ENCODE data around the gene DYNC1LI2. TPM values are rescaled to one million over a fixed set of nuclear protein-coding genes. Genes with fewer than 3 reads are reported as not detected.
A peak's percentile ranks its signal among the peaks of the same experiment; 100 is the strongest.

DYNC1LI2 gene
- total and polyA plus RNA-seq, 9 of the 15 experiments (the other 6 are each of a cell fraction or from before 2014, with no cell fraction given): 5.1 to 48.9 (median 38.2) TPM

DNA sequence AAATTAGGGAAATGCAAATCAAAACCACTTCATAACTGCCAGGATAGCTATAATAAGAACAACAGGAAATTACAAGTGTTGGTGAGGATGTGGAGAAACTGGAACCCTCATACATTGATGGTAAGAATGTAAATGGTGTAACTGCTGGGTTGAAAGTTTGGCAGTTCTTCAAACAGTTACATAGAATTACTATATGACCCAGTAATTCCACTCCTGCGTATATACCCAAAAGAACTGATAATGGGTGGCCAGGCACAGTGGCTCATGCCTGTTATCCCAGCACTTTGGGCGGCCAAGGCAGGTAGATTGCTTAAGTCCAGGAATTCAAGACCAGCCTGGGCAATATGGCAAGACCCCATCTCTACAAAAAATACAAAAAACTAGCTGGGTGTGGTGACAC, 50.4 kb downstream of the DYNC1LI2 start:
- BruUV-seq (replicated peaks): no TSS peak
- TF ChIP-seq CTCF (IDR thresholded peaks at IDR 0.05 in 2 of 3, conservative IDR thresholded peaks at IDR 0.05 in 1 of 3; ENCODE audit: insufficient read depth in 2 of 3, low read depth in 1 of 3, low read length in 3 of 3) (no peak), EWSR1 (IDR thresholded peaks at IDR 0.05; ENCODE audit: borderline replicate concordance, low read depth, partially characterized antibody) (no peak)
- DNase-seq (ENCODE audit: extremely low read depth in 1 of 4, low spot score in 3 of 4) (no peak), FAIRE-seq (no peak), ATAC-seq (no peak)
- Histone ChIP-seq H3K79me2 (ENCODE audit: control insufficient read depth, insufficient read depth, low read length) (peaks cover 3% of the 10 kb centered on the region), H3K9me3 (replicated peaks; ENCODE audit: control insufficient read depth, insufficient read depth, low read depth, low read length) (no peaks in the 10 kb centered on the region), H3K4me2 (ENCODE audit: insufficient read depth, low read length) (no peak overlapping the region), H3K9ac (ENCODE audit: insufficient read depth in 1 of 2, low read depth in 2 of 2, low read length in 2 of 2) (no peak overlapping the region), H3K36me3 (ENCODE audit: control insufficient read depth, insufficient read depth, low read length) (no peaks in the 10 kb centered on the region), H3K4me1 (replicated peaks in 1 of 2; ENCODE audit: control insufficient read depth in 2 of 2, insufficient read depth in 2 of 2, low read length in 2 of 2) (peaks cover 5 to 9% of the 10 kb centered on the region in 2 experiments; a peak in 4 of 5 replicates), H3K9me1 (ENCODE audit: control insufficient read depth, insufficient read depth, low read length) (no peaks in the 10 kb centered on the region), H2AFZ (ENCODE audit: low read depth, low read length) (no peak overlapping the region), H4K20me1 (replicated peaks; ENCODE audit: control insufficient read depth, insufficient read depth, low read length) (no peaks in the 10 kb centered on the region), H3K4me3 (no peak overlapping the region), H3K27ac (ENCODE audit: extremely low read depth, low read depth, low read length) (no peak overlapping the region), H3K27me3 (ENCODE audit: control insufficient read depth in 2 of 2, insufficient read depth in 2 of 2, low read length in 2 of 2) (no peaks in the 10 kb centered on the region)
- in situ Hi-C loops (cut with MboI): no loop called here
- intact Hi-C loops (cut with micrococcal nuclease): no loop called here
- 71% methylated on average over 2 of the region's 2 CpGs for WGBS (ENCODE audit: insufficient coverage, low coverage, missing lambda C conversion rate)
- CTCF ChIA-PET (ENCODE audit: low intra/inter-chr PET ratio): no interaction called here
- POLR2A ChIA-PET: interaction anchor here (1.2 kb wide), 1 partner anchor 33 kb away, joined by 3 read pairs; no protein-coding TSS in a partner anchor

DNA sequence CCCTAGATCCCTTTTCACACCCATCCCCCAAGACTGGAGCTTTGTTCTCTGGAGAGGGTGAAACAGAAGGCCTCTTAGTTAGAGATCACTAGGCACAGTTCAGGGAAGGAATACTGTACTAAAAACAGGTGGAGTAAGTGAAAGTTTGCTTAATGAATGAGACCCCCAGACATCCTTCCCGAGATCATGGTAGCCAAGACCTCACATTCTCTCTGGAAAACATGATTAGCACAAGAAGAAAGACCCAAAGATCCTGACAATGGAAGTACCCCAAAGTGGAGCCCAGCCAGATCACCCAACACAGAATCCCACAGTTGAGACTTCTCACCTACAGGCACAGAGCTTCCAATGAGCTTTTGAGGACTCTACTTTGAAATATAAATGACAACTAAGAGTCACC, 51.5 kb downstream of the DYNC1LI2 start:
- in situ Hi-C loops (cut with MboI): no loop called here
- BruUV-seq (replicated peaks): no TSS peak
- FAIRE-seq: no peak

More for the DNA sequence above, 51.5 kb downstream of the DYNC1LI2 start:
- Histone ChIP-seq H2AFZ (ENCODE audit: low read depth, low read length) (no peak overlapping the region), H3K79me2 (ENCODE audit: control insufficient read depth, insufficient read depth, low read length) (peaks cover 14% of the 10 kb centered on the region), H3K9me1 (ENCODE audit: control insufficient read depth, insufficient read depth, low read length) (no peaks in the 10 kb centered on the region), H3K27me3 (ENCODE audit: control insufficient read depth in 2 of 2, insufficient read depth in 2 of 2, low read length in 2 of 2) (no peaks in the 10 kb centered on the region), H3K27ac (ENCODE audit: extremely low read depth, low read depth, low read length) (no peak overlapping the region), H3K4me1 (replicated peaks in 1 of 2; ENCODE audit: control insufficient read depth in 2 of 2, insufficient read depth in 2 of 2, low read length in 2 of 2) (peaks cover 16 to 20% of the 10 kb centered on the region in 2 experiments), H3K4me2 (ENCODE audit: insufficient read depth, low read length) (no peak overlapping the region), H3K36me3 (ENCODE audit: control insufficient read depth, insufficient read depth, low read length) (no peaks in the 10 kb centered on the region), H3K9me3 (replicated peaks; ENCODE audit: control insufficient read depth, insufficient read depth, low read depth, low read length) (no peaks in the 10 kb centered on the region), H3K4me3 (no peak overlapping the region), H3K9ac (ENCODE audit: insufficient read depth in 1 of 2, low read depth in 2 of 2, low read length in 2 of 2) (no peak overlapping the region), H4K20me1 (replicated peaks; ENCODE audit: control insufficient read depth, insufficient read depth, low read length) (peaks cover 6% of the 10 kb centered on the region; the same call in 1 of the 2 replicates)
- 10% methylated on average over 1 of the region's 1 CpG for WGBS (ENCODE audit: insufficient coverage, low coverage, missing lambda C conversion rate)
- no peak for DNase-seq (ENCODE audit: extremely low read depth in 1 of 4, low spot score in 3 of 4)
- ATAC-seq: no peak
- intact Hi-C loops (cut with micrococcal nuclease): loop anchor here (5.0 kb wide), 1 partner anchor 83 kb away; no protein-coding TSS in a partner anchor
- ChIA-PET POLR2A (interaction anchor here (0.6 kb wide), 2 partner anchors 126 to 167 kb away, joined by 3 read pairs; no protein-coding TSS in a partner anchor), CTCF (ENCODE audit: low intra/inter-chr PET ratio) (no interaction called here)
- TF ChIP-seq HSF4 (CRISPR knock-in tag; IDR thresholded peaks at IDR 0.05; ENCODE audit: borderline replicate concordance) (no peak), WHSC1 (IDR thresholded peaks at IDR 0.05; ENCODE audit: low read length) (no peak), ATF3 (IDR thresholded peaks at IDR 0.05) (no peak), ATF3 (CRISPR knock-in tag; conservative IDR thresholded peaks at IDR 0.05) (no peak), BHLHE40 (IDR thresholded peaks at IDR 0.05; ENCODE audit: low read length) (no peak), NCOA6 (IDR thresholded peaks at IDR 0.05) (no peak)
- TF ChIP-seq, protein P1, sequence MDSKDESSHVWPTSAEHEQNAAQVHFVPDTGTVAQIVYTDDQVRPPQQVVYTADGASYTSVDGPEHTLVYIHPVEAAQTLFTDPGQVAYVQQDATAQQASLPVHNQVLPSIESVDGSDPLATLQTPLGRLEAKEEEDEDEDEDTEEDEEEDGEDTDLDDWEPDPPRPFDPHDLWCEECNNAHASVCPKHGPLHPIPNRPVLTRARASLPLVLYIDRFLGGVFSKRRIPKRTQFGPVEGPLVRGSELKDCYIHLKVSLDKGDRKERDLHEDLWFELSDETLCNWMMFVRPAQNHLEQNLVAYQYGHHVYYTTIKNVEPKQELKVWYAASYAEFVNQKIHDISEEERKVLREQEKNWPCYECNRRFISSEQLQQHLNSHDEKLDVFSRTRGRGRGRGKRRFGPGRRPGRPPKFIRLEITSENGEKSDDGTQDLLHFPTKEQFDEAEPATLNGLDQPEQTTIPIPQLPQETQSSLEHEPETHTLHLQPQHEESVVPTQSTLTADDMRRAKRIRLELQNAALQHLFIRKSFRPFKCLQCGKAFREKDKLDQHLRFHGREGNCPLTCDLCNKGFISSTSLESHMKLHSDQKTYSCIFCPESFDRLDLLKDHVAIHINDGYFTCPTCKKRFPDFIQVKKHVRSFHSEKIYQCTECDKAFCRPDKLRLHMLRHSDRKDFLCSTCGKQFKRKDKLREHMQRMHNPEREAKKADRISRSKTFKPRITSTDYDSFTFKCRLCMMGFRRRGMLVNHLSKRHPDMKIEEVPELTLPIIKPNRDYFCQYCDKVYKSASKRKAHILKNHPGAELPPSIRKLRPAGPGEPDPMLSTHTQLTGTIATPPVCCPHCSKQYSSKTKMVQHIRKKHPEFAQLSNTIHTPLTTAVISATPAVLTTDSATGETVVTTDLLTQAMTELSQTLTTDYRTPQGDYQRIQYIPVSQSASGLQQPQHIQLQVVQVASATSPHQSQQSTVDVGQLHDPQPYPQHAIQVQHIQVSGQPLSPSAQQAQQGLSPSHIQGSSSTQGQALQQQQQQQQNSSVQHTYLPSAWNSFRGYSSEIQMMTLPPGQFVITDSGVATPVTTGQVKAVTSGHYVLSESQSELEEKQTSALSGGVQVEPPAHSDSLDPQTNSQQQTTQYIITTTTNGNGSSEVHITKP (IDR thresholded peaks at IDR 0.05; ENCODE audit: partially characterized antibody): peak; percentile 63

All from K562 (cell line).